LHCN-M2 (cell line): ENCODE results near the gene SEZ6L. TPM values are rescaled to one million over a fixed set of nuclear protein-coding genes. Genes with fewer than 3 reads are reported as not detected.

ENCODE experiments used
- DNase-seq: peaks from one replicate; pipeline ENCODE4 v3.0.0-alpha.2; 2012; ENCODE audit warnings: low read depth
- total RNA-seq: library from RNA; depleted of rRNA; stranded (reverse); fragments of >200 nt; gene quantifications from 2 replicates; pipeline ENCODE4 v1.2.3, GENCODE V29; 2014

The SEZ6L gene
- total RNA-seq, 1 experiment from 2014 or later, result not detected

DNA sequence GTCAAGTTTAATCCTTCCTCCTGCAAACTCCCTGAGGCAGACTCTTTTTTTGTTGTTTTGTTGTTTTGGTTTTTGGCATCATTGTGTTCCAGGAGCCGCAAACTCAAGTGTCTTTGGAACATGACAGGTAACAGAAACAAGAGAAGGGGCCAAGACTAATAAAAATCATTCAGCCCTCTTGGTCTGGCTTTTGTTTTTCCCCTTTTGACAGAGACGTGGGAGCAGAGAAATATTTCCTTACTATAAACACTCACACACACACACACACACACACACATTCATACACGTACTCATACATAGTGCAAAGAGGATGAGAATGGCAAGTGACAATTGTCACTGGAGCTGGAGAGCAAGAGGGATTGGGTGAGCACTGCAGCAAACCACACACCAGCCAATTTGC lies 249.4 kb downstream of the SEZ6L start:
- DNase-seq, result no peak

DNA sequence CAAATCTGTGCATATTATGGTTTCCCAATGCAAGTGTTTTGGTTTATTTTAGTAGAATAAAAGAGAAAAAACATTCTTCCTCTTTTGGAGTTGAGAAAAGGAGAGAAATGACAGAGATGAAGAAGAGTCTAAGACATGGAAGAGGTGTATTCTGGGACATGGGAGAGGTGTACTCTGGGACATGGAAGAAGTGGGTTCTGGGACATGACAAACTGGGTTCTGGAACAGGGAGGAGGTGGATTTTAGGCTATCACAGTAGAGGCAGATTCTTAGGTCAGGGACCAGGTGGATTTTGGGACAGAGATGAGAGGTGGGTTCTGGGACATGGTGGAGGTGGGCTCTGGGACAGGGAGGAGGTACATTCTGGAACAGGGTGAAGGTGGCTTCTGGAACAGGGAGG lies 257.7 kb downstream of the SEZ6L start:
- no peak for DNase-seq

DNA sequence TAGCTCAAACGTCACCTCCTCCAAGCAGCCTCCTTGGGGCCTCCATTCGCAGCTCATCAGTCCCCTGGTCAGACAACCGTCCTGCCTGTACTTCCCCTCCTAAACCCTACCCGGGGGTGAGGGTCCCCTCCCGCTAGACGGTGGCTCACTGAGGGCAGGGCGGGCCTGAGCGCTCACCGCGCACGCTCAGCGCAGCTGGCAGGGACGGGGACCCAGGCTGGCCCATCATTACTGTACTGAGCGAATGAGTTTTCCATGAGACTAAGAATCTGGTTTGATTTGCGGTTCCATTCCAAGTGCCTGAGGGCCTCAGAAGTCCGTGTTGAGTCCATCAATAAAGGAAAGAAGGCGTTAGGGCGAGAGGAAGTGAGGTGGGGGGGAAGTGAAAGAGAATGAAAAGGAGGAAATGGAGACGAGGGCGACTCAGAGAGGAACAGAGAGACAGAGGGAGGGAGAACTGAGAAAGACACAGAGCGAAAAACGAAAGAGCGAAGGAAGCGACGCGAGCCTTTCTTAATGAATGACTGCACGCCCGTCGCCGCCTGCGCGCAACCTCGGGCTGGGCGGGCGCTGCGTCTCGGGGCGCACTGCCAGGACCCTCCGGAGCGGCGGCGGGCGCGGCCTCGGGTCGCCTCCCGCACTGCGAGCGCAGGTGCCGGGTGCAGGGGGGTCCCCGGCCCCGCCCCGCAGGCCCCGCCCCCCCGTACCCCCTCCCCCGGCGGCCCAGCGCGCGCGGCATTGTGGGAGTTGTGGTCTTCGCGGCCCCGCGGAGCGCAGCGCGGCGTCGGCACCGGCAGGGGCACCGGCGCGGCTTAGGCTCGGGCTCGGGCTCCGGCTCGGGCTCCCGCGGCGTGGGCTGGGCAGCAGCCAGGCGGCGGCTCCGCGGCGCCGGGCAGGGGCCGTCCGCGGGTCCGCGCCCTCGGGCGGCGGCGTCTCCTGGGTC lies 259.5 kb downstream of the SEZ6L start, which contains the start of gene ASPHD2:
ASPHD2 (plus strand) TSS at position 746 of the 943 bp plus-strand sequence. CDS start 4,356 bp downstream, outside the sequence.
- peak; percentile 53 for DNase-seq

GRCh38 chr22:26429458-26430286 lies 260.4 kb downstream of the SEZ6L start:
- DNase-seq, result no peak

GRCh38 chr22:26430600-26430999 lies 261.3 kb downstream of the SEZ6L start:
- no peak for DNase-seq

- peak; percentile 70 for DNase-seq
Observed at GRCh38 chr22:26431261-26431995, 262.2 kb downstream of the SEZ6L start.

- no peak for DNase-seq
Observed at GRCh38 chr22:26432619-26433311, 263.5 kb downstream of the SEZ6L start.
